Keratinocyte (primary cell): ENCODE data around the gene FAF1. TPM values are rescaled to one million over a fixed set of nuclear protein-coding genes. Genes with fewer than 3 reads are reported as not detected.

Experiments
- DNase-seq: peaks from one replicate; pipeline ENCODE4 v3.0.0-alpha.2; 2011; ENCODE audit warnings: low read depth, missing footprints, low spot score
- FAIRE-seq: peaks from 2 replicates; lab custom pipeline; 2011; peaks lifted over from hg19 to GRCh38; lab: Jason Lieb, UNC
- H2AFZ ChIP-seq: 2 replicates; pipeline ENCODE4 v1.6.0; 2012; ENCODE audit warnings: low read length, control low read depth, inconsistent platforms; ENCODE audit not compliant: control insufficient read depth
- H3K27ac ChIP-seq: 2 replicates; pipeline ENCODE4 v1.5.1; 2011; ENCODE audit warnings: low read length; ENCODE audit not compliant: control insufficient read depth, insufficient read depth
- H3K27me3 ChIP-seq: 3 replicates; pipeline ENCODE4 v1.6.0; 2011; ENCODE audit warnings: low read length; ENCODE audit not compliant: control insufficient read depth, insufficient read depth; ENCODE audit errors: extremely low read depth
- H3K36me3 ChIP-seq, 2 experiments: 2 replicates in 1 of 2; 3 replicates in 1 of 2; pipeline ENCODE4 v1.5.1; 2011; ENCODE audit warnings: low read length in 2 of 2, mild to moderate bottlenecking in 1 of 2; ENCODE audit not compliant: control insufficient read depth in 2 of 2, insufficient read depth in 2 of 2; ENCODE audit errors: extremely low read depth in 1 of 2
- H3K4me1 ChIP-seq: 3 replicates; pipeline ENCODE4 v1.5.1; 2011; ENCODE audit warnings: low read length; ENCODE audit not compliant: control insufficient read depth, insufficient read depth; ENCODE audit errors: extremely low read depth
- H3K4me2 ChIP-seq: 3 replicates; pipeline ENCODE4 v1.6.0; 2011; ENCODE audit warnings: low read depth, low read length; ENCODE audit not compliant: control insufficient read depth, insufficient read depth; ENCODE audit errors: extremely low read depth
- H3K4me3 ChIP-seq, 3 experiments: fragments of 200-600 bp in 1 of 3; sonication (generic) in 1 of 3; 2 replicates in 2 of 3; 3 replicates in 1 of 3; pipeline ENCODE4 v1.5.1; 2011 to 2016; ENCODE audit warnings: low read length in 3 of 3, mild to moderate bottlenecking in 3 of 3, control low read depth in 2 of 3, inconsistent platforms in 1 of 3, low read depth in 1 of 3, mixed read lengths in 1 of 3, mixed run types in 1 of 3, moderate library complexity in 1 of 3; ENCODE audit not compliant: control insufficient read depth in 2 of 3, insufficient read depth in 2 of 3; ENCODE audit errors: extremely low read depth in 1 of 3
- H3K79me2 ChIP-seq: 2 replicates; pipeline ENCODE4 v1.6.0; 2012; ENCODE audit warnings: low read length; ENCODE audit not compliant: control insufficient read depth, insufficient read depth
- H3K9ac ChIP-seq: 3 replicates; pipeline ENCODE4 v1.6.0; 2011; ENCODE audit warnings: low read length; ENCODE audit not compliant: control insufficient read depth, insufficient read depth; ENCODE audit errors: extremely low read depth
- H3K9me1 ChIP-seq: 3 replicates; pipeline ENCODE4 v1.6.0; 2011; ENCODE audit warnings: low read length; ENCODE audit not compliant: control insufficient read depth, insufficient read depth; ENCODE audit errors: extremely low read depth
- H3K9me3 ChIP-seq: 2 replicates; pipeline ENCODE4 v1.5.1; 2012; ENCODE audit warnings: low read depth, low read length; ENCODE audit not compliant: control insufficient read depth
- H4K20me1 ChIP-seq: 3 replicates; pipeline ENCODE4 v1.6.0; 2011; ENCODE audit warnings: low read length; ENCODE audit not compliant: control insufficient read depth, insufficient read depth; ENCODE audit errors: extremely low read depth
- CTCF ChIP-seq, 3 experiments: IDR thresholded peaks in 1 of 3; conservative IDR thresholded peaks in 1 of 3; optimal IDR thresholded peaks in 1 of 3; 2 replicates in 2 of 3; 3 replicates in 1 of 3; pipeline versions ENCODE3 to v1.5.1; 2011; ENCODE audit warnings: low read length in 3 of 3, mild to moderate bottlenecking in 3 of 3, moderate library complexity in 2 of 3, control low read depth in 1 of 3, inconsistent platforms in 1 of 3; ENCODE audit not compliant: insufficient read depth in 2 of 3; ENCODE audit errors: extremely low read depth in 1 of 3
- EZH2 ChIP-seq: IDR thresholded peaks from one replicate; pipeline ENCODE4 v1.6.1; 2012; ENCODE audit warnings: inconsistent platforms, mild to moderate bottlenecking, low read length, moderate library complexity
- dilution Hi-C: fragments of 300-500 bp; cut with MboI; formaldehyde crosslinking; loops from one replicate; pipeline ENCODE4 v1.7.0; 2020; ENCODE audit warnings: low sequenced_read_pairs; ENCODE audit not compliant: extremely low pct_ligation_motif_present
- polyA plus RNA-seq, 5 experiments: library from polyadenylated mRNA; depleted of rRNA in 3 of 5; stranded (reverse) in 3 of 5; stranded (forward) in 1 of 5; unstranded in 1 of 5; fragments of >200 nt; gene quantifications; 1 replicate in 1 of 5; 2 replicates in 3 of 5; 3 replicates in 1 of 5; pipeline versions ENCODE4 v1.2.1 to v1.2.3, GENCODE V29; 2011 to 2012; ENCODE audit warnings: missing spikeins in 2 of 5, low read depth in 1 of 5, low replicate concordance in 1 of 5

Gene FAF1
- polyA plus RNA-seq, 1 donor (not counting 4 experiments of a cell fraction or from before 2014, with no cell fraction given): 33.1 TPM

GRCh38 chr1:50462964-50463363, 497.1 kb downstream of the FAF1 start:
- no peak overlapping the region for H2AFZ ChIP-seq
- no peak for FAIRE-seq
- no peak overlapping the region for H3K4me2 ChIP-seq
- H3K9ac ChIP-seq: no peak overlapping the region
- no peaks in the 10 kb centered on the region for H3K79me2 ChIP-seq
- H3K9me1 ChIP-seq: no peaks in the 10 kb centered on the region
- no peaks in the 10 kb centered on the region for H3K36me3 ChIP-seq
- TF ChIP-seq CTCF (optimal IDR thresholded peaks at IDR 0.05 in 1 of 3, IDR thresholded peaks at IDR 0.05 in 1 of 3, conservative IDR thresholded peaks at IDR 0.05 in 1 of 3; ENCODE audit: extremely low read depth in 1 of 3, insufficient read depth in 2 of 3, low read length in 3 of 3) (no peak), EZH2 (no peak)
- H3K27me3 ChIP-seq: no peaks in the 10 kb centered on the region
- no peaks in the 10 kb centered on the region for H3K4me1 ChIP-seq
- H3K4me3 ChIP-seq: no peak overlapping the region
- no peaks in the 10 kb centered on the region for H3K9me3 ChIP-seq
- dilution Hi-C loops: no loop called here
- H3K27ac ChIP-seq: no peak overlapping the region
- no peaks in the 10 kb centered on the region for H4K20me1 ChIP-seq
- DNase-seq: no peak

GRCh38 chr1:50458507-50458906, 501.6 kb downstream of the FAF1 start:
- Histone ChIP-seq H3K79me2 (no peaks in the 10 kb centered on the region), H3K27ac (no peak overlapping the region), H3K9me3 (no peaks in the 10 kb centered on the region), H4K20me1 (no peaks in the 10 kb centered on the region), H3K4me2 (no peak overlapping the region), H3K36me3 (no peaks in the 10 kb centered on the region), H3K4me1 (no peaks in the 10 kb centered on the region), H2AFZ (no peak overlapping the region), H3K27me3 (no peaks in the 10 kb centered on the region), H3K4me3 (no peak overlapping the region), H3K9me1 (no peaks in the 10 kb centered on the region), H3K9ac (no peak overlapping the region)
- dilution Hi-C loops: no loop called here
- DNase-seq: no peak
- TF ChIP-seq CTCF (optimal IDR thresholded peaks at IDR 0.05 in 1 of 3, IDR thresholded peaks at IDR 0.05 in 1 of 3, conservative IDR thresholded peaks at IDR 0.05 in 1 of 3; ENCODE audit: extremely low read depth in 1 of 3, insufficient read depth in 2 of 3, low read length in 3 of 3) (no peak), EZH2 (no peak)
- no peak for FAIRE-seq
